Psoas muscle (tissue), 8 donors: ENCODE results near the gene UGT1A7. TPM values are rescaled to one million over a fixed set of nuclear protein-coding genes. Genes with fewer than 3 reads are reported as not detected.

Experiments
- ATAC-seq, 4 donors: fragments of 200-7000 bp; cut with Tn5 transposase; one replicate each; pipeline ENCODE4 v1.9.1; 2020; ENCODE audit warnings: moderate library complexity in 3 of 4, mild to moderate bottlenecking in 2 of 4
- DNase-seq, 2 donors: peaks; one replicate each; pipeline ENCODE4 v3.0.0-alpha.2; 2020
- H3K27ac ChIP-seq: fragments of 200-600 bp; one replicate; pipeline ENCODE4 v1.8.0; 2022
- H3K27me3 ChIP-seq, 3 donors: fragments of 200-600 bp in 1 of 3; one replicate each; pipeline versions ENCODE4 v1.6.1 to v1.8.0; 2013 to 2022; ENCODE audit warnings: low read length in 2 of 3, mild to moderate bottlenecking in 2 of 3, moderate library complexity in 1 of 3; ENCODE audit not compliant: insufficient read depth in 3 of 3
- H3K36me3 ChIP-seq, 2 donors: fragments of 200-600 bp in 1 of 2; one replicate each; pipeline versions ENCODE4 v1.6.1 to v1.8.0; 2013 to 2022; ENCODE audit warnings: low read depth in 1 of 2, mild to moderate bottlenecking in 1 of 2, moderate library complexity in 1 of 2; ENCODE audit not compliant: insufficient read depth in 1 of 2
- H3K4me1 ChIP-seq: fragments of 200-600 bp; one replicate; pipeline ENCODE4 v1.8.0; 2022
- H3K4me3 ChIP-seq: fragments of 200-600 bp; one replicate; pipeline ENCODE4 v1.8.0; 2022; ENCODE audit warnings: mild to moderate bottlenecking
- H3K9me3 ChIP-seq: fragments of 200-600 bp; one replicate; pipeline ENCODE4 v1.8.0; 2022
- WGBS, 3 donors: extraction: QIAGEN DNeasy Blood & Tissue Kit; methylation state at CpG; one replicate each; pipeline versions ENCODE4 v1.1.6 to v1.1.7; 2013; 5-methylcytosine and 5-hydroxymethylcytosine counted together
- intact Hi-C, 2 donors: fragments of 100-400 bp; cut with DNase I; formaldehyde crosslinking; loops; one replicate each; pipeline versions ENCODE4 v1.11.0 to v1.14.2; 2022
- polyA plus RNA-seq, 3 donors: library from polyadenylated mRNA; stranded (reverse); fragments of 200-250 nt; gene quantifications; one replicate each; pipeline ENCODE4 v1.2.3, GENCODE V29; 2013
- total RNA-seq, 4 donors: library from RNA; stranded (reverse); fragmentation: NEBNext Ultra II Directional in 2 of 4; extraction: Animal tissue kit (Norgen Biotek cat#: 25700) in 2 of 4; gene quantifications; one replicate each; pipeline versions ENCODE4 v1.2.1 to v1.2.4, GENCODE V29; 2021 to 2023
- TF ChIP-seq, protein P1 (sequence below): fragments of 200-600 bp; IDR thresholded peaks from one replicate; pipeline ENCODE4 v1.8.0; 2022; ENCODE audit warnings: antibody characterized with exemption
- donor health status: healthy with polysubstance abuse.
- donor health status: DM: no; HTN: no; CAD: no; lungs with moderate emphysema.
- donor health status: Bipolar disorder and iron deficiency.
- donor health status: healthy.
- donor health status: DM: yes; HTN: yes; CAD: no.
- donor health status: DM: no; HTN: no; CAD: no.
- donor health status: DM: no; HTN: no; CAD: no.
- donor health status: DM: yes; HTN: yes; CAD: no.

The UGT1A7 gene
- total and polyA plus RNA-seq, 7 donors = not detected

DNA sequence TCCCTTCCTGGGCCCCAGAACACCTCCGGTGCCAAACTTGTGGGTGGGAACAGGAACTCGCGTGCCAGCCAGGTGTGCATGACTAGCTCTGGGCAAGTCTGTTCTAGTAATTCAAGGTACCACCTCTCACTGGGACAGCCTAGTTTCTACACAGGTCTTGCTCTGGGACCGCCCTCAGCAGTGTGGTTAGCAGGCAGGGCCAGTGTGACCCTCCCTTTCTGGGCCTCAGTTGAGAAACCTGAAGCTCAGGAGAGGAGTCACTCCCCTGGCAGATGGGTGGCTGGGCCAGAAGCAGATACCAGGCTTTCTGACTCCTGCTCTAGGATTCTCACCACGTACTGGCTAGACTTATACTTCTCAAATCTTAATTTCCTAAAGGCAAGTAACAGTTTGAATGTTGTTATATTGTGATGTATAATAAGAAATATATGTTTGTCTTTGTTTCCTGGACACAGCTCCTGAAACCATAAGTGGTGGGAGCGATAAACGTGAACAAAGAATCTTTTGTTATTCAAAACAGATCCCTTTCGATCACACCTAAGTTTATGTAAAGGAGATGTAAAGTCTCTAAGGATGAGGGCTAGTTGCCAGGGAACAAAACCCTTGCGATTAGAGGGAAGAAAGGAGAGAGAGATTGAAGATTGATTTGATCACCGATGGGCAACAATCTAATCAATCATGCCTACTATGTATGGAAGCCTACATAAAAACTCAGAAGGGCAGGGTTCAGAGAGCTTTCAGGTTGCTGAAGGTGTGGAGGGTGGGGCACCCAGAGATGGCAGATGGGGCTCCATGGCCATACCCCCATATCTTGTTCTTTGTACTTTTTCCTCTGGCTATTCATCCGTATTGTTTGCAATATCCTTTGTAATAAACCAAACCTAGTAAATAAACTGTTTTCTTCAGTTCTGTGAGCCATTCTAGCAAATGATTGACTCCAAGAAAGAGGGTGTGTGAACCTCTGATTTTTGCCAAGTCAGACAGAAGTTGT is 10.0 kb downstream of the UGT1A7 start:
- Histone ChIP-seq H3K36me3 (no peaks in the 10 kb centered on the region), H3K9me3 (no peaks in the 10 kb centered on the region), H3K27ac (no peak overlapping the region), H3K27me3 (peaks cover 0 to under 1% (median 0%) of the 10 kb centered on the region in 3 donors), H3K4me1 (no peaks in the 10 kb centered on the region), H3K4me3 (no peak overlapping the region)
- intact Hi-C loops = no loop called here
- DNase-seq (no peak), ATAC-seq (no peak)
- TF ChIP-seq, protein P1, sequence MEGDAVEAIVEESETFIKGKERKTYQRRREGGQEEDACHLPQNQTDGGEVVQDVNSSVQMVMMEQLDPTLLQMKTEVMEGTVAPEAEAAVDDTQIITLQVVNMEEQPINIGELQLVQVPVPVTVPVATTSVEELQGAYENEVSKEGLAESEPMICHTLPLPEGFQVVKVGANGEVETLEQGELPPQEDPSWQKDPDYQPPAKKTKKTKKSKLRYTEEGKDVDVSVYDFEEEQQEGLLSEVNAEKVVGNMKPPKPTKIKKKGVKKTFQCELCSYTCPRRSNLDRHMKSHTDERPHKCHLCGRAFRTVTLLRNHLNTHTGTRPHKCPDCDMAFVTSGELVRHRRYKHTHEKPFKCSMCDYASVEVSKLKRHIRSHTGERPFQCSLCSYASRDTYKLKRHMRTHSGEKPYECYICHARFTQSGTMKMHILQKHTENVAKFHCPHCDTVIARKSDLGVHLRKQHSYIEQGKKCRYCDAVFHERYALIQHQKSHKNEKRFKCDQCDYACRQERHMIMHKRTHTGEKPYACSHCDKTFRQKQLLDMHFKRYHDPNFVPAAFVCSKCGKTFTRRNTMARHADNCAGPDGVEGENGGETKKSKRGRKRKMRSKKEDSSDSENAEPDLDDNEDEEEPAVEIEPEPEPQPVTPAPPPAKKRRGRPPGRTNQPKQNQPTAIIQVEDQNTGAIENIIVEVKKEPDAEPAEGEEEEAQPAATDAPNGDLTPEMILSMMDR = no peak
- WGBS, 3 donors = 84 to 87% (median 85%) methylated on average over 11 of the region's 11 CpGs

DNA sequence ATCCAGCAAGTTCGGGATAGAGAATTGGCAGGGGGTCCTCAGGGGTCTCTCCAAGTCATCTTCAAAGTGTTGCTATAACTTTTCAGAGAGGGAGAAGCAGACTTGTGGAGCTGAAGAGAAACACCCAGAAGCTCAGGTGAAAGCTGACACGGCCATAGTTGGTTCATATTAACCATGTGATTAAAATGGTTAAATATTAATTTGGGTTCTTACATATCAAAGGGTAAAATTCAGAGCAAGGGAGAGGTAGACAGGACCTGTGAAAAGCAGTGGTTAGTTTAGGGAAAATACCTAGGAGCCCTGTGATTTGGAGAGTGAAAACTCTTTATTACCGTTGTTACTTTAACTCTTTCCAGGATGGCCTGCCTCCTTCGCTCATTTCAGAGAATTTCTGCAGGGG is 10.9 kb downstream of the UGT1A7 start, which contains the start of gene UGT1A6:
Gene UGT1A6 (plus strand): TSS at position 243 of the 400 bp plus-strand sequence. CDS start 115 bp downstream, at position 358.
- Histone ChIP-seq H3K4me1 (no peaks in the 10 kb centered on the region), H3K4me3 (no peak within 1 kb of the TSS), H3K27ac (no peak within 1 kb of the TSS), H3K36me3 (no peaks in the 10 kb centered on the region), H3K27me3 (no peaks in the 10 kb centered on the region), H3K9me3 (no peaks in the 10 kb centered on the region)
- WGBS, 3 donors = 77 to 86% (median 85%) methylated on average over 4 of the region's 4 CpGs
- TF ChIP-seq, protein P1 = no peak
- ATAC-seq (no peak), DNase-seq (no peak)
- intact Hi-C loops = no loop called here

DNA sequence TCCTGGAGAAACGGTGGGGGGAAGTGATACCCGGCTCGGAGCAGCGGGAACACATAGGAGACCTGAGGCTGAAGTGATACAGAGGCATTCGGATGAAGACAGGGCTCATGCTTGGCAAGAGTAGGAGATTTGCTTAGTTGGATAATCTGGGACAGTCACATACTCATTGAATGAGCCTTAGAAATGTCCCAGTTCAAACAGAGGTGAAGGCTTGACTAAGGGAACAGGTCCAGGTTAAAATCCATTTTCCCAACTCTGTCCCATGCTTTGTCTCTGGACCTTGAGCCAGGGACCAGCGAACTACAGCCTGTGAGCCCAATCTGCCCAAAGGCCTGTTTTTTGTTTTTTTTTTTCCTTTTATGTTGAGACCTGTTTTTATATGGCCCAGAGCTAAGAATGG is 12.3 kb downstream of the UGT1A7 start:
- no peaks in the 10 kb centered on the region for H3K9me3 ChIP-seq
- TF ChIP-seq, protein P1 = no peak
- DNase-seq (no peak), ATAC-seq (no peak)
- no peak overlapping the region for H3K27ac ChIP-seq
- 59 to 72% (median 68%) methylated on average over 6 of the region's 6 CpGs for WGBS, 3 donors
- intact Hi-C loops = no loop called here
- H3K4me3 ChIP-seq = no peak overlapping the region
- no peaks in the 10 kb centered on the region for H3K27me3 ChIP-seq
- H3K36me3 ChIP-seq = no peaks in the 10 kb centered on the region
- no peaks in the 10 kb centered on the region for H3K4me1 ChIP-seq

DNA sequence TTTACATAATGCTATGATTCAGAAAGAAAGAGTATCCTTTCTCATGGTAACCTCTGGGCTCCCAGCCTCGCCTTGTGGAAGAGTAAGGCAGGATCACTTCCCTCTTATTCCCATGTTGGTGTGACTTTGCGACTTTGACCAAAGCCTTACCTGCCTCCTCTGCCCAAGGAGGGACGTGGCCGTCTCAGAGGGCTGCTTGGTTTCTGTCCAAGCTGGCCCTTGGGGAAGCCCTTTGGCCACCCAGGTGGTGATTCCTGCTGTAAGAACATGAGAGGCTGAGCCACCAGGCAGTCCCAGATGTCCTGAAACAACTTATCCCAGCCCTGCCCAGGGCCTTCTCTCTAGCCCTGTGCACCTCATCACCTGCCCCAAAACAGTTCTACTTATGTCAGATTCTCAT is 17.0 kb downstream of the UGT1A7 start:
- WGBS, 3 donors = 59 to 77% (median 68%) methylated on average over 4 of the region's 4 CpGs
- DNase-seq = no peak
- Histone ChIP-seq H3K9me3 (no peaks in the 10 kb centered on the region), H3K4me3 (no peak overlapping the region), H3K27me3 (no peaks in the 10 kb centered on the region), H3K27ac (no peak overlapping the region), H3K4me1 (no peaks in the 10 kb centered on the region), H3K36me3 (no peaks in the 10 kb centered on the region)
- no peak for ATAC-seq
- intact Hi-C loops = no loop called here
- TF ChIP-seq, protein P1 = no peak
